ENCODE results near the gene NUDT3.
"Not testable (repeated sequence)": the region's sequence is repeated elsewhere in the genome, so short reads cannot be mapped to it uniquely, and the experiment has no call there.

Gene NUDT3

GRCh38 chr6:34370361-34370760, 22.1 kb downstream of the NUDT3 start:
- Histone ChIP-seq H4K20me1 (ENCODE audit: insufficient read depth) (0 out of 2 replicates have a peak, but pooled peaks cover 3% of the 10 kb centered on the region), H3K4me3 (IDR thresholded peaks at IDR 0.05; ENCODE audit: insufficient read depth, low read depth, low read length) (no peak overlapping the region), H3K36me3 (ENCODE audit: insufficient read depth) (no peaks in the 10 kb centered on the region), H3K79me2 (ENCODE audit: insufficient read depth, low read depth) (peaks cover 49% of the 10 kb centered on the region; the same call in 1 of the 2 replicates), H2AFZ (ENCODE audit: low read depth) (no peak overlapping the region), H3K4me1 (ENCODE audit: low read depth, poor library complexity, severe bottlenecking) (no peaks in the 10 kb centered on the region), H3K27me3 (ENCODE audit: insufficient read depth, low read depth) (no peaks in the 10 kb centered on the region), H3K4me2 (no peak overlapping the region), H3K9ac (no peak overlapping the region), H3K27ac (no peak overlapping the region)
- no peak for TF ChIP-seq CTCF (conservative IDR thresholded peaks at IDR 0.05; ENCODE audit: low read depth, low read length)

- H3K9ac ChIP-seq, result no peak overlapping the region
- TF ChIP-seq CTCF (conservative IDR thresholded peaks at IDR 0.05; ENCODE audit: low read depth, low read length), result no peak
- no peak overlapping the region for H3K4me2 ChIP-seq
- H3K79me2 ChIP-seq (ENCODE audit: insufficient read depth, low read depth), result peaks cover 59% of the 10 kb centered on the region
- no peaks in the 10 kb centered on the region for H3K36me3 ChIP-seq (ENCODE audit: insufficient read depth)
- no peak overlapping the region for H3K4me3 ChIP-seq (IDR thresholded peaks at IDR 0.05; ENCODE audit: insufficient read depth, low read depth, low read length)
- H4K20me1 ChIP-seq (ENCODE audit: insufficient read depth), result 0 out of 2 replicates have a peak, but pooled peaks cover 3% of the 10 kb centered on the region
- no peak overlapping the region for H3K27ac ChIP-seq
- peaks cover 4% of the 10 kb centered on the region for H3K4me1 ChIP-seq (ENCODE audit: low read depth, poor library complexity, severe bottlenecking)
- H2AFZ ChIP-seq (ENCODE audit: low read depth), result no peak overlapping the region
- no peaks in the 10 kb centered on the region for H3K27me3 ChIP-seq (ENCODE audit: insufficient read depth, low read depth)
Observed at GRCh38 chr6:34369385-34369784, 23.1 kb downstream of the NUDT3 start.

GRCh38 chr6:34366639-34366921, 25.9 kb downstream of the NUDT3 start:
- peaks cover 25% of the 10 kb centered on the region for H4K20me1 ChIP-seq (ENCODE audit: insufficient read depth)

GRCh38 chr6:34365781-34366638, 26.5 kb downstream of the NUDT3 start:
- H3K36me3 ChIP-seq (ENCODE audit: insufficient read depth); H3K4me2 ChIP-seq; H3K4me3 ChIP-seq (IDR thresholded peaks at IDR 0.05; ENCODE audit: insufficient read depth, low read depth, low read length); H3K27ac ChIP-seq; H2AFZ ChIP-seq (ENCODE audit: low read depth); H3K27me3 ChIP-seq (ENCODE audit: insufficient read depth, low read depth); H3K9ac ChIP-seq: not testable (repeated sequence)
- peaks cover 21% of the 10 kb centered on the region for H3K4me1 ChIP-seq (ENCODE audit: low read depth, poor library complexity, severe bottlenecking)
- H3K79me2 ChIP-seq (ENCODE audit: insufficient read depth, low read depth), result peaks cover 72% of the 10 kb centered on the region
- H4K20me1 ChIP-seq (ENCODE audit: insufficient read depth), result peaks cover 24% of the 10 kb centered on the region

More at GRCh38 chr6:34366639-34366921, 25.9 kb downstream of the NUDT3 start:
- no peak for TF ChIP-seq CTCF (conservative IDR thresholded peaks at IDR 0.05; ENCODE audit: low read depth, low read length)
- Histone ChIP-seq H3K79me2 (ENCODE audit: insufficient read depth, low read depth) (peaks cover 70% of the 10 kb centered on the region), H3K4me3 (IDR thresholded peaks at IDR 0.05; ENCODE audit: insufficient read depth, low read depth, low read length) (no peak overlapping the region), H3K9ac (no peak overlapping the region), H3K27me3 (ENCODE audit: insufficient read depth, low read depth) (no peaks in the 10 kb centered on the region), H3K4me1 (ENCODE audit: low read depth, poor library complexity, severe bottlenecking) (peaks cover 21% of the 10 kb centered on the region), H3K27ac (no peak overlapping the region), H2AFZ (ENCODE audit: low read depth) (no peak overlapping the region), H3K36me3 (ENCODE audit: insufficient read depth) (no peaks in the 10 kb centered on the region), H3K4me2 (no peak overlapping the region)

- H3K9ac ChIP-seq; H3K36me3 ChIP-seq (ENCODE audit: insufficient read depth); H3K4me3 ChIP-seq (IDR thresholded peaks at IDR 0.05; ENCODE audit: insufficient read depth, low read depth, low read length); H3K27me3 ChIP-seq (ENCODE audit: insufficient read depth, low read depth); H2AFZ ChIP-seq (ENCODE audit: low read depth); H3K27ac ChIP-seq: not testable (repeated sequence)
- peaks cover 41% of the 10 kb centered on the region for H3K4me1 ChIP-seq (ENCODE audit: low read depth, poor library complexity, severe bottlenecking)
- peaks cover 22% of the 10 kb centered on the region for H4K20me1 ChIP-seq (ENCODE audit: insufficient read depth)
- H3K4me2 ChIP-seq, result peak overlapping the region; percentile 33; the same call in 1 of the 2 replicates
- H3K79me2 ChIP-seq (ENCODE audit: insufficient read depth, low read depth), result peaks cover 80% of the 10 kb centered on the region
Observed at GRCh38 chr6:34363681-34364075, 28.8 kb downstream of the NUDT3 start.
